A549 treated with ZK216348 at 1 μM for 4 hours (cell line): ENCODE measurements around the gene IRF9. TPM values are rescaled to one million over a fixed set of nuclear protein-coding genes. Genes with fewer than 3 reads are reported as not detected.

Experiments
- total RNA-seq: library from RNA; stranded (reverse); fragments of 200-300 nt; extraction: Qiagen RNA extraction; gene quantifications from 5 replicates; pipeline ENCODE4 v1.2.3, GENCODE V29; 2022; ENCODE audit warnings: low read depth

The IRF9 gene
- total RNA-seq = 15.5 to 24.9 TPM (median 19.7 TPM) in 5 replicates

GRCh38 chr14:24160850-24161804 is at the start of gene IRF9:
IRF9 (plus strand) TSS chr14:24161265; CDS start chr14:24162145, 880 bp downstream.

GRCh38 chr14:24114532-24115421 is 46.3 kb upstream of the IRF9 start, which contains the start of the genes DCAF11 and NRL:
DCAF11 (plus strand) TSS chr14:24114777; CDS start chr14:24115595, 818 bp downstream.
NRL (minus strand) TSS chr14:24114949; CDS start chr14:24082848, 32,101 bp downstream.

GRCh38 chr14:24130380-24130716 is 30.7 kb upstream of the IRF9 start, which contains the start of gene FITM1:
FITM1 (plus strand) TSS chr14:24130659; CDS start chr14:24131564, 905 bp downstream.

GRCh38 chr14:24135834-24136683 is 25.0 kb upstream of the IRF9 start, which contains the start of gene PSME1:
PSME1 (plus strand) TSS chr14:24136194; CDS start chr14:24136263, 69 bp downstream.

GRCh38 chr14:24141097-24141880 is 19.8 kb upstream of the IRF9 start, which contains the start of gene EMC9:
EMC9 (minus strand) TSS chr14:24141591; CDS start chr14:24141304, 287 bp downstream.

GRCh38 chr14:24146453-24146977 is 14.6 kb upstream of the IRF9 start, which contains the start of gene PSME2:
PSME2 (minus strand) TSS chr14:24146610; CDS start chr14:24146581, 29 bp downstream.

GRCh38 chr14:24146978-24147760 is 13.9 kb upstream of the IRF9 start, which contains the start of gene RNF31:
RNF31 (plus strand) TSS chr14:24147498; CDS start chr14:24147699, 201 bp downstream.

GRCh38 chr14:24171422-24172260 is 10.6 kb downstream of the IRF9 start, which contains the start of gene REC8:
REC8 (plus strand) TSS chr14:24172080; CDS start chr14:24172553, 473 bp downstream.

GRCh38 chr14:24188251-24189058 is 27.4 kb downstream of the IRF9 start, which contains the start of gene IPO4:
IPO4 (minus strand) TSS chr14:24188816; CDS start chr14:24188787, 29 bp downstream.

GRCh38 chr14:24195186-24196070 is 34.4 kb downstream of the IRF9 start, which contains the start of gene TM9SF1:
TM9SF1 (minus strand) TSS chr14:24195441; CDS start chr14:24195019, 422 bp downstream.

GRCh38 chr14:24212924-24213865 is 52.1 kb downstream of the IRF9 start, which contains the start of gene CHMP4A:
CHMP4A (minus strand) TSS chr14:24213488; CDS start chr14:24213439, 49 bp downstream.

GRCh38 chr14:24215495-24216344 is 54.7 kb downstream of the IRF9 start, which contains the start of gene MDP1:
MDP1 (minus strand) TSS chr14:24216066; CDS start chr14:24215955, 111 bp downstream.

